Fibroblast of lung (primary cell): ENCODE measurements around the gene UFC1. TPM values are rescaled to one million over a fixed set of nuclear protein-coding genes. Genes with fewer than 3 reads are reported as not detected.

Source experiments
- DNase-seq, 2 donors: peaks; one replicate each; pipeline versions ENCODE4 v3.0.0 to v3.0.0-alpha.2; 2010; ENCODE audit warnings: low read depth in 2 of 2
- H2AFZ ChIP-seq: 2 replicates; pipeline ENCODE4 v1.5.1; 2012; ENCODE audit warnings: low read length, control low read depth, inconsistent platforms
- H3K27ac ChIP-seq: 2 replicates; pipeline ENCODE4 v1.5.1; 2011; ENCODE audit warnings: low read length, control low read depth; ENCODE audit not compliant: insufficient read depth
- H3K27me3 ChIP-seq: 2 replicates; pipeline ENCODE4 v1.5.1; 2011; ENCODE audit warnings: mild to moderate bottlenecking, low read length; ENCODE audit not compliant: control insufficient read depth, insufficient read depth
- H3K36me3 ChIP-seq: 2 replicates; pipeline ENCODE4 v1.5.1; 2011; ENCODE audit warnings: low read length; ENCODE audit not compliant: control insufficient read depth, insufficient read depth
- H3K4me1 ChIP-seq: 2 replicates; pipeline ENCODE4 v1.5.1; 2011; ENCODE audit warnings: low read length; ENCODE audit not compliant: control insufficient read depth, insufficient read depth; ENCODE audit errors: extremely low read depth
- H3K4me2 ChIP-seq: 2 replicates; pipeline ENCODE4 v1.5.1; 2011; ENCODE audit warnings: low read length, control low read depth; ENCODE audit not compliant: insufficient read depth; ENCODE audit errors: extremely low read depth
- H3K4me3 ChIP-seq, 4 experiments: fragments of 200-600 bp in 1 of 4; sonication (generic) in 1 of 4; replicated peaks in 1 of 4; 2 replicates each; pipeline ENCODE4 v1.5.1; 2011 to 2016; ENCODE audit warnings: low read length in 4 of 4, low read depth in 3 of 4, mild to moderate bottlenecking in 3 of 4, control low read depth in 2 of 4, inconsistent platforms in 1 of 4, mixed read lengths in 1 of 4; ENCODE audit not compliant: insufficient read depth in 1 of 4; ENCODE audit errors: control extremely low read depth in 1 of 4
- H3K79me2 ChIP-seq: 2 replicates; pipeline ENCODE4 v1.5.1; 2012; ENCODE audit warnings: mild to moderate bottlenecking, low read length, inconsistent platforms; ENCODE audit not compliant: control insufficient read depth, insufficient read depth
- H3K9ac ChIP-seq: 2 replicates; pipeline ENCODE4 v1.5.1; 2011; ENCODE audit warnings: mild to moderate bottlenecking, low read length, control low read depth; ENCODE audit not compliant: insufficient read depth
- H3K9me3 ChIP-seq: 2 replicates; pipeline ENCODE4 v1.5.1; 2012; ENCODE audit warnings: low read depth, low read length; ENCODE audit not compliant: control insufficient read depth, insufficient read depth
- H4K20me1 ChIP-seq: 2 replicates; pipeline ENCODE4 v1.5.1; 2011; ENCODE audit warnings: low read length; ENCODE audit not compliant: control insufficient read depth, insufficient read depth; ENCODE audit errors: extremely low read depth
- EZH2 ChIP-seq: IDR thresholded peaks from 2 replicates; pipeline ENCODE4 v1.5.1; 2012; ENCODE audit warnings: low read length, control low read depth, mild to moderate bottlenecking; ENCODE audit errors: missing control alignments
- polyA plus RNA-seq, 2 donors: library from polyadenylated mRNA; depleted of rRNA in 1 of 2; stranded (reverse) in 1 of 2; unstranded in 1 of 2; fragments of >200 nt; gene quantifications; 2 replicates each; pipeline ENCODE4 v1.2.1, GENCODE V29; 2011 to 2012; ENCODE audit warnings: missing spikeins in 1 of 2
- total RNA-seq: library from RNA; depleted of rRNA; stranded (reverse); fragments of >200 nt; gene quantifications from 2 replicates; pipeline ENCODE4 v1.2.1, GENCODE V29; 2014
- TF ChIP-seq, protein P1 (sequence below), 2 donors: IDR thresholded peaks in 1 of 2; conservative IDR thresholded peaks in 1 of 2; 1 replicate in 1 of 2; 2 replicates in 1 of 2; pipeline ENCODE4 v1.5.1; 2011 to 2012; ENCODE audit warnings: low read length in 2 of 2, control low read depth in 1 of 2, inconsistent platforms in 1 of 2, low read depth in 1 of 2, mild to moderate bottlenecking in 1 of 2

The UFC1 gene
- total and polyA plus RNA-seq, 2 donors (not counting 1 experiment from before 2014, with no cell fraction given), result 87.0 to 154 TPM

DNA sequence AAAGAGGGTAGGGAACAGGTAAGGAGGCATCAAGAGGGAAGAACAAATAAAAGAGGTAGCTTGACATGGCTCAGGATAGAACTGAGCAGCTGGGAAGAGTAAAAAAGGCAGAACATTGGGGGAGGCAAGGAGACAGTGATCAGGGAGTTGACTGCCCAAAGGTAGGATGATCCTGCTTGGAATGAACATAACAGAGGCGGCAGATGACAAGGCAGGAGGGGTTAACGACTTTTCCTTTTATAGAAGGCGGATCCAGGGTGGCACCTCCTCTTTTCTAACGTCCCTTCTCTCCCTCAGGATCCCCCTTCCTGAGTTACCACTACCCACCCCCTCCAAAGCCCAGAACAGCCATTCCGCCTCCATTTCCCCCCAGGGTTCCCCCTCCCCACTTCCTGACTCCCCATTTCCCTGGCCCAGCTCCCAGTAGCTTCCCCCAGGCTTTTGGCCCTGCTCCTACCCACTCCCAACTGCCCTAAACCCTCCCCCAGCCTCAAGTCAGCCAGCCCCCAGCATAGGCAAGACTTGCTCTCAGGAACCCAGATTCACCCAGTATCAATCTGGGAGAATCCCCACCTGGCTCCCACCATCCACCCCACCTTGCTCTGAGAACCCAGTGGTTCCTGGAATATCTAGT lies 45.8 kb downstream of the UFC1 start:
- H3K27me3 ChIP-seq, result no peaks in the 10 kb centered on the region
- peak overlapping the region in 1 of 4 experiments; percentile 20 for H3K4me3 ChIP-seq
- H3K4me2 ChIP-seq, result peak overlapping the region; percentile 61
- H3K9me3 ChIP-seq, result no peaks in the 10 kb centered on the region
- TF ChIP-seq, protein P1, sequence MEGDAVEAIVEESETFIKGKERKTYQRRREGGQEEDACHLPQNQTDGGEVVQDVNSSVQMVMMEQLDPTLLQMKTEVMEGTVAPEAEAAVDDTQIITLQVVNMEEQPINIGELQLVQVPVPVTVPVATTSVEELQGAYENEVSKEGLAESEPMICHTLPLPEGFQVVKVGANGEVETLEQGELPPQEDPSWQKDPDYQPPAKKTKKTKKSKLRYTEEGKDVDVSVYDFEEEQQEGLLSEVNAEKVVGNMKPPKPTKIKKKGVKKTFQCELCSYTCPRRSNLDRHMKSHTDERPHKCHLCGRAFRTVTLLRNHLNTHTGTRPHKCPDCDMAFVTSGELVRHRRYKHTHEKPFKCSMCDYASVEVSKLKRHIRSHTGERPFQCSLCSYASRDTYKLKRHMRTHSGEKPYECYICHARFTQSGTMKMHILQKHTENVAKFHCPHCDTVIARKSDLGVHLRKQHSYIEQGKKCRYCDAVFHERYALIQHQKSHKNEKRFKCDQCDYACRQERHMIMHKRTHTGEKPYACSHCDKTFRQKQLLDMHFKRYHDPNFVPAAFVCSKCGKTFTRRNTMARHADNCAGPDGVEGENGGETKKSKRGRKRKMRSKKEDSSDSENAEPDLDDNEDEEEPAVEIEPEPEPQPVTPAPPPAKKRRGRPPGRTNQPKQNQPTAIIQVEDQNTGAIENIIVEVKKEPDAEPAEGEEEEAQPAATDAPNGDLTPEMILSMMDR (conservative IDR thresholded peaks at IDR 0.05 in 1 of 2, IDR thresholded peaks at IDR 0.05 in 1 of 2; ENCODE audit: low read depth in 1 of 2, low read length in 2 of 2), result no peak
- no peak for TF ChIP-seq EZH2
- H3K79me2 ChIP-seq, result peaks cover 34% of the 10 kb centered on the region
- no peaks in the 10 kb centered on the region for H4K20me1 ChIP-seq
- peaks cover 51% of the 10 kb centered on the region for H3K4me1 ChIP-seq
- DNase-seq, result no peak
- H3K27ac ChIP-seq, result peak overlapping the region; percentile 95
- H2AFZ ChIP-seq, result peak overlapping the region; percentile 2
- H3K36me3 ChIP-seq, result peaks cover 2% of the 10 kb centered on the region
- peak overlapping the region; percentile 38 for H3K9ac ChIP-seq

DNA sequence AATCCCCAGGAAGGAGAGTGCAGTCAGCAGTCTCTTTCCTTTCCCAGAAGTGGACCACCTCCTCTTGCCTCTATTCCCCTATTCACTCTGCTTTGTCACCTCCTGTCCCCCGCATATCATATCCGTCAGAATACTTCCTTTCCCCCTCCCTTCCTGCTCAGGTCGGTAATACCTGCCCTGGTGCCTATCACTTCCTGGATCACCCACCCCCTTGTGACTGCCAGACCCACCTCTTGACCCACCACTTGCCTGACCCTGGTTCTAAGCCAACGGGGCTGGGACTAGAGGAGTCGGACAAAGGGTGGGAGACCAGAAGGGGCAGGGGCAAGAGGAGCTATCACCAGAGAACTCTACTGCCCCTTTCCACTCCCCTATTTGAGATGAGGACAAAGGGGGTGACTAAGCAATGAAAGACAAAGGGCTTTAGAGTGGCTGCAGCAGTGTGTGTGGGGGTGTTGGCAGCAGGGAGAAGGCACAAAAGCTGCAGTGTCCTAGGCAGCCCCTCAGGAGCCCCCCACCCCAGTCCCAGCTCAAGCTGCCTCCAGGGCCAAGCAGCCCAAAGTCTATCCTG lies 46.7 kb downstream of the UFC1 start:
- Histone ChIP-seq H3K36me3 (peaks cover 2% of the 10 kb centered on the region), H4K20me1 (no peaks in the 10 kb centered on the region), H2AFZ (no peak overlapping the region), H3K9ac (peak overlapping the region; percentile 28), H3K27me3 (no peaks in the 10 kb centered on the region), H3K79me2 (peaks cover 36% of the 10 kb centered on the region), H3K4me2 (no peak overlapping the region), H3K4me3 (no peak overlapping the region), H3K4me1 (peaks cover 51% of the 10 kb centered on the region), H3K9me3 (no peaks in the 10 kb centered on the region), H3K27ac (peak overlapping the region; percentile 95)
- TF ChIP-seq, protein P1 (conservative IDR thresholded peaks at IDR 0.05 in 1 of 2, IDR thresholded peaks at IDR 0.05 in 1 of 2; ENCODE audit: low read depth in 1 of 2, low read length in 2 of 2), result no peak
- no peak for TF ChIP-seq EZH2
- no peak for DNase-seq

DNA sequence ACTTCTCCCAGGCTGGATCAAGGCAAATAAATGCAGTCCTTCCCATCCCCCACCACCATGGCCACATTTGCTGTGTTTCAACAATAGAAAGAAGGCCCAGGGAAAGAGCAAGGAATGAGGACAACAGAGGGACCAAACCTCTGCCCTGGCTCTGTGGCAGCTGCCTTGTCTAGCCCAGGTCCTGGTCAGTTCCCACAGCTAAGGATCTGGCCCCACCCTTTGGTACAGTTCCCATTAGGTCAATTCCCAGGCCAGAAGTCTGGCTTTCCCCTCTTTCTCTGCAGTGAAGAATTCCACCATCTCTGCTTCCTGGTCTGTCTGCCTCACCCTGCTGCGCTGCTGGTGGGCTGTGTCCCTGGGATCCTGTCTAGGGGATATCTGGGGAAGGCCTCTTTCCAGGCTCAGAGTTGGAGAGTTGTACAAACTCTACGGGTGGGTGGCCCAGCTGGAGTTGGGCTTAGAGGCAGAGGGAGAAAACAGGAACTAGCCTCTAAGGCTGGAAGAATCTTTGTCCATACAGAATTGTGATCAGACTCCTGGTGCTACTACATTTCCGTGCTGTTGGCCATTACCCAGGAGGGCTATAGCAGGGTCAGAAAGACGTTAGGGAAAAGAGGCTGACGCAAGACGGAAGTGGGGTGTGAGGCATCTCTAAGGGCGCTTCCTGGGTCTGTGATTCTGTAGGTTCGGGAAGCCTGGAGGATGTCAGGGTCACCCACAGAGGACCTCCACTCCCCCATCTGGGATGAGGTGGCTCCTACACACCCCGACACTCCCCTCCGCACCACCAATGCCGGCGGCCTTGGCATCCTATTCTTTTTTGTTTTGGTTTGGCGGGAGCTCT lies 47.4 kb downstream of the UFC1 start:
- Histone ChIP-seq H3K36me3 (peaks cover under 1% of the 10 kb centered on the region), H3K79me2 (peaks cover 34% of the 10 kb centered on the region), H3K9me3 (no peaks in the 10 kb centered on the region), H3K4me2 (peak overlapping the region; percentile 82), H3K27ac (peak overlapping the region; percentile 95), H3K4me1 (peaks cover 50% of the 10 kb centered on the region), H2AFZ (peak overlapping the region; percentile 19), H4K20me1 (no peaks in the 10 kb centered on the region), H3K4me3 (peak overlapping the region; percentile 22 to 100 (median 94)), H3K27me3 (no peaks in the 10 kb centered on the region), H3K9ac (peak overlapping the region; percentile 81)
- no peak for TF ChIP-seq EZH2
- TF ChIP-seq, protein P1 (conservative IDR thresholded peaks at IDR 0.05 in 1 of 2, IDR thresholded peaks at IDR 0.05 in 1 of 2; ENCODE audit: low read depth in 1 of 2, low read length in 2 of 2), result no peak
- DNase-seq, result peak in 1 of 2 donors; percentile 89
